ENCODE measurements around the gene IPO4.

IPO4 gene, protein sequence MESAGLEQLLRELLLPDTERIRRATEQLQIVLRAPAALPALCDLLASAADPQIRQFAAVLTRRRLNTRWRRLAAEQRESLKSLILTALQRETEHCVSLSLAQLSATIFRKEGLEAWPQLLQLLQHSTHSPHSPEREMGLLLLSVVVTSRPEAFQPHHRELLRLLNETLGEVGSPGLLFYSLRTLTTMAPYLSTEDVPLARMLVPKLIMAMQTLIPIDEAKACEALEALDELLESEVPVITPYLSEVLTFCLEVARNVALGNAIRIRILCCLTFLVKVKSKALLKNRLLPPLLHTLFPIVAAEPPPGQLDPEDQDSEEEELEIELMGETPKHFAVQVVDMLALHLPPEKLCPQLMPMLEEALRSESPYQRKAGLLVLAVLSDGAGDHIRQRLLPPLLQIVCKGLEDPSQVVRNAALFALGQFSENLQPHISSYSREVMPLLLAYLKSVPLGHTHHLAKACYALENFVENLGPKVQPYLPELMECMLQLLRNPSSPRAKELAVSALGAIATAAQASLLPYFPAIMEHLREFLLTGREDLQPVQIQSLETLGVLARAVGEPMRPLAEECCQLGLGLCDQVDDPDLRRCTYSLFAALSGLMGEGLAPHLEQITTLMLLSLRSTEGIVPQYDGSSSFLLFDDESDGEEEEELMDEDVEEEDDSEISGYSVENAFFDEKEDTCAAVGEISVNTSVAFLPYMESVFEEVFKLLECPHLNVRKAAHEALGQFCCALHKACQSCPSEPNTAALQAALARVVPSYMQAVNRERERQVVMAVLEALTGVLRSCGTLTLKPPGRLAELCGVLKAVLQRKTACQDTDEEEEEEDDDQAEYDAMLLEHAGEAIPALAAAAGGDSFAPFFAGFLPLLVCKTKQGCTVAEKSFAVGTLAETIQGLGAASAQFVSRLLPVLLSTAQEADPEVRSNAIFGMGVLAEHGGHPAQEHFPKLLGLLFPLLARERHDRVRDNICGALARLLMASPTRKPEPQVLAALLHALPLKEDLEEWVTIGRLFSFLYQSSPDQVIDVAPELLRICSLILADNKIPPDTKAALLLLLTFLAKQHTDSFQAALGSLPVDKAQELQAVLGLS

DNA sequence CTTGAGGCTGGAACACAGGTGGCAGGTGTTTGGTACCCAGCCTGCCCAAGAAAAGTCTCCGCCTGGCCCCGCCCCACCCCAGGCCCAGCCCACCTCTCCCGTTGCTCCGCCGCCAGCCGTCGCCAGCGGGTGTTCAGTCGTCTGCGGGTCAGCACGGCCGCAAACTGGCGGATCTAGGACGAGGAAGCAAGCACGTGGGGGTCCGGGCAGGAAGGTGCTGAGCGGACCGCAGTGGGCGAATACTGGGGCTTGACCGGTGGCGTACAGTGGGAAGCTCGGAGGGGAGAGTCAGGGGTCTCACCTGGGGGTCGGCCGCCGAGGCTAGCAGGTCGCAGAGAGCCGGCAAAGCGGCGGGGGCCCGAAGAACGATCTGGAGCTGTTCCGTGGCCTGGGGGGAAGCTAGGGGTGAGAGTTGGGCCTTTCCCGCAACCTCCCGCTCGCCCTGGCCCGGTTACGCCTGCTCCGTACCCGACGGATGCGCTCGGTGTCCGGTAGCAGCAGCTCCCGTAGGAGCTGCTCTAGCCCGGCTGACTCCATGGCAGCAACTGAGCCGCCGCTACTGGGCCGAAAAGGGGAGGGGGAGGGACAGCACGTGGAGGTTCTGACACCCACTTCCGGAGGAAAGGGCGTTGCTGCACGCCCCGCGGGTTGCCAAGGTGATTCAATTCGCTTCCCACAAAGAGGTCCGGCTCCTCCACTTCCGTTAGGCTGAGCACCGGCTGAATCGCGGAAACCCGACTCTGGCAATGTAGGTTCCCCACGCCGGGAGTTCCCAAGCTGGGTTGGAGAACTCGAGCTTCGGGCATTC is at the start of gene IPO4:
IPO4 (minus strand) TSS at position 566 of the 808 bp plus-strand sequence; CDS start at position 537, 29 bp downstream.
- Histone ChIP-seq H3K9me3 (ENCODE audit: insufficient read depth, low read depth, low read length) (no peaks in the 10 kb centered on the region), H3K27me3 (ENCODE audit: insufficient read depth, low read length) (no peaks in the 10 kb centered on the region), H3K27ac (ENCODE audit: low read length) (peak within 1 kb of the TSS; percentile 33), H3K36me3 (ENCODE audit: insufficient read depth, low read depth, low read length) (peaks cover 74% of the 10 kb centered on the region), H3K4me3 (ENCODE audit: low read length) (peak within 1 kb of the TSS; percentile 94), H3K9ac (ENCODE audit: low read depth, low read length) (peak within 1 kb of the TSS; percentile 89; the same call in 1 of the 2 replicates), H3K4me1 (ENCODE audit: insufficient read depth, low read length) (no peaks in the 10 kb centered on the region; the same call in 1 of the 2 replicates)

DNA sequence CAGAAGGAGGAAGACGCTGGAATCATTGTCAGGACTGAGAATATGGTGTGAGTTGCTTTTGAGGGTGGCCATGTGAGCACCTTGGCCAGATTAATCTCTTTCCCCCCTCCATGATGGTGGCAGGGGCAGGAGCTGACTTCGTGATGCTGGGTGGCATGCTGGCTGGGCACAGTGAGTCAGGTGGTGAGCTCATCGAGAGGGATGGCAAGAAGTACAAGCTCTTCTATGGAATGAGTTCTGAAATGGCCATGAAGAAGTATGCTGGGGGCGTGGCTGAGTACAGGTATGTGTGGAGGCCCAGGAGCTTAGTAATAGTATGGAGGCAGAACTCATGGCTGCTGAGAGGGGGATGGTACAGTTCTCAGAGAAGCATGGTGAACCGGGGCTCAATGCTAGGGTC is 49.5 kb upstream of the IPO4 start:
- H3K27ac ChIP-seq (ENCODE audit: low read length), result no peak overlapping the region
- no peaks in the 10 kb centered on the region for H3K27me3 ChIP-seq (ENCODE audit: insufficient read depth, low read length)
- no peak overlapping the region for H3K4me3 ChIP-seq (ENCODE audit: low read length)
- no peak overlapping the region for H3K9ac ChIP-seq (ENCODE audit: low read depth, low read length)
- H3K4me1 ChIP-seq (ENCODE audit: insufficient read depth, low read length), result peaks cover 5% of the 10 kb centered on the region
- no peaks in the 10 kb centered on the region for H3K9me3 ChIP-seq (ENCODE audit: insufficient read depth, low read depth, low read length)
- H3K36me3 ChIP-seq (ENCODE audit: insufficient read depth, low read depth, low read length), result peaks cover 71% of the 10 kb centered on the region

DNA sequence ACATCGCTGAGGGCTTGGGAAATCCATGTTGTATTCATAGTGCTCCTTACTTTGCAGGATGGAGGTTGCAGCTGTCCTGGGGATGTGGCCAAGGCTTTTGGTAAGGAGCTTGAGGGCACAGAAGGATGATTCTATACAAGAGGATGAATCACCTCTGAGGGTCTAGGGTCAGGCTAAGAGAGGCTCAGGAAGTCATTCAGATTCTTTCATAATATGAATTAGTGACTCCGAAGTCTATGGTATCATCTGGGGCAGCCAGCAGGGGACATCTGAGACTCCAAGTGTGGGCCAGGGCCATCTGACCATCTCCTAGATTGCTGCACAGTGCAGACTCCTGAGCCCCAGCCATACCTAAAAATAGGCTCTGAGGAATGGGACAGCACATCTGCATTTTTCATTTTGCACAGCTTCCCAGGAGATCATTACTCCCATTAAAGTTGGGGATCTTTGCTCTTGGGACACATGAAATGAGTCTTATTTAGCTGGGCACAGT is 48.9 kb upstream of the IPO4 start:
- H3K27me3 ChIP-seq (ENCODE audit: insufficient read depth, low read length), result no peaks in the 10 kb centered on the region
- peaks cover 5% of the 10 kb centered on the region for H3K4me1 ChIP-seq (ENCODE audit: insufficient read depth, low read length)
- peaks cover 71% of the 10 kb centered on the region for H3K36me3 ChIP-seq (ENCODE audit: insufficient read depth, low read depth, low read length)
- H3K4me3 ChIP-seq (ENCODE audit: low read length), result no peak overlapping the region
- no peaks in the 10 kb centered on the region for H3K9me3 ChIP-seq (ENCODE audit: insufficient read depth, low read depth, low read length)
- no peak overlapping the region for H3K9ac ChIP-seq (ENCODE audit: low read depth, low read length)
- no peak overlapping the region for H3K27ac ChIP-seq (ENCODE audit: low read length)

- Histone ChIP-seq H3K4me1 (ENCODE audit: insufficient read depth, low read length) (peaks cover 5% of the 10 kb centered on the region), H3K36me3 (ENCODE audit: insufficient read depth, low read depth, low read length) (peaks cover 71% of the 10 kb centered on the region), H3K9ac (ENCODE audit: low read depth, low read length) (no peak overlapping the region), H3K27ac (ENCODE audit: low read length) (no peak overlapping the region), H3K27me3 (ENCODE audit: insufficient read depth, low read length) (no peaks in the 10 kb centered on the region), H3K9me3 (ENCODE audit: insufficient read depth, low read depth, low read length) (no peaks in the 10 kb centered on the region), H3K4me3 (ENCODE audit: low read length) (no peak overlapping the region)
Observed at GRCh38 chr14:24236689-24237462, 48.3 kb upstream of the IPO4 start.

GRCh38 chr14:24235804-24236688 is 47.4 kb upstream of the IPO4 start:
- Histone ChIP-seq H3K4me1 (ENCODE audit: insufficient read depth, low read length) (peaks cover 5% of the 10 kb centered on the region), H3K4me3 (ENCODE audit: low read length) (no peak overlapping the region), H3K27ac (ENCODE audit: low read length) (no peak overlapping the region), H3K9ac (ENCODE audit: low read depth, low read length) (no peak overlapping the region), H3K36me3 (ENCODE audit: insufficient read depth, low read depth, low read length) (peaks cover 69% of the 10 kb centered on the region), H3K9me3 (ENCODE audit: insufficient read depth, low read depth, low read length) (no peaks in the 10 kb centered on the region), H3K27me3 (ENCODE audit: insufficient read depth, low read length) (no peaks in the 10 kb centered on the region)

DNA sequence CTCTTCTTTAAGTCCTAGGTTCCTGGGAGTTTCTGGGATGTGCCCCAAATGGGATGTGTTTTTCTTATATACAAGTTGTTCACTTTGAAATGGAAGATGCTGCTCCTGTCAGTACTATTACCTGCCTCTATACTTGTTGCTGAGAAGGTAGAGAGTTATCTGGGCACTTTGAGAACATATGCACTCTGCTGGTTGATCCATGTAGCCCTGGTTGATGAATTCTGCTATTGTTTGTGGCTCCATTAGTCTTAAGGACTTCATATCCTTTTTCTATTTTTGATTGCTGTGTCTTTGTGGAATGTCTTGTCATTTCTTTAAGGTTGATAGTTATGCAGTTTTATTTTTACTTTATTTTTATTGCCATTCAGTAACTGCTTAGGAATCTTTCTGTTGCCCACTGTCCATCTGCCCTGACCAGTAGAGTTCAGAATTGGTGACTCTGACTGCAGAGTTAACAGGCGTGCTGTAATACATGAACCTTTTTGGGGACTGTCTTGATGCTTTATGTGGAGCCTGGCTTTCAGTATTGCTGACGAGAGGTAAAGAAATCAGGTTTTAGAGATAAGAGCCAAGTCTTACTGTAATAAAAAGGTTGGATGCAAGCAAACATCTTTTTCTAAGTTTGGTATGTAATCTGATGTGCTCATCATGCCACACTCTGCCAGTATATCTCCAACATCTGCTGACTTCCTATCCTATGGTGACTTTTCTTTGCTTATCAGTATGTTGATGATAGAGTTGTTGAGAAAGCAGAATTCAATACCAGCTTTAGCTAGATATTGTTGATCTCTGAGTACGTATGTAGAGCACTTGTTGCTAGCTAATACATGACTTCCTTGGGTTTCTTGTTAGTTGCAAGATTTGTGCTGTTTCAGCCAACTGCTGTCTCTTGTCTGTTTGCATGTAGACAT is 45.7 kb upstream of the IPO4 start:
- H3K4me1 ChIP-seq (ENCODE audit: insufficient read depth, low read length), result peaks cover 5% of the 10 kb centered on the region
- no peak overlapping the region for H3K27ac ChIP-seq (ENCODE audit: low read length)
- no peak overlapping the region; the same call in 1 of the 2 replicates for H3K9ac ChIP-seq (ENCODE audit: low read depth, low read length)
- no peaks in the 10 kb centered on the region for H3K9me3 ChIP-seq (ENCODE audit: insufficient read depth, low read depth, low read length)
- no peaks in the 10 kb centered on the region for H3K27me3 ChIP-seq (ENCODE audit: insufficient read depth, low read length)
- H3K36me3 ChIP-seq (ENCODE audit: insufficient read depth, low read depth, low read length), result peaks cover 52% of the 10 kb centered on the region
- 0 out of 2 replicates have a peak overlapping the region, but pooled peaks have one; percentile 90 for H3K4me3 ChIP-seq (ENCODE audit: low read length)

DNA sequence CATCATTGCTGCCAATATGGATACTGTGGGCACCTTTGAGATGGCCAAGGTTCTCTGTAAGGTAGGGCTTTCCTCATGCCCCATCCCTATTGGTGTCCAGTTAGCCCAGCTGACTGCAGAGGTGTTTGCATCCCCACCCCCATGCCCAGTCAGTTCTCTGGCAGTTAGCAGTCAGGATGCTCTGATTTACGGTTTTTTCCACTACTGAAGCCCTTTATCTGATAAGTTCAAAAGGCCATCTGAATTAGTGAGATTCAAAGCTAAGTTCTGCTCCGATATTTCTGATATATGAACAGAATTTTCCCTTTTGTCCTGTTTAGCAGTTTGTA is 44.9 kb upstream of the IPO4 start:
- H3K4me3 ChIP-seq (ENCODE audit: low read length), result peak overlapping the region; percentile 90
- peak overlapping the region; percentile 82 for H3K27ac ChIP-seq (ENCODE audit: low read length)
- H3K4me1 ChIP-seq (ENCODE audit: insufficient read depth, low read length), result peaks cover 5% of the 10 kb centered on the region
- H3K36me3 ChIP-seq (ENCODE audit: insufficient read depth, low read depth, low read length), result peaks cover 43% of the 10 kb centered on the region
- no peaks in the 10 kb centered on the region for H3K27me3 ChIP-seq (ENCODE audit: insufficient read depth, low read length)
- peak overlapping the region; percentile 98 for H3K9ac ChIP-seq (ENCODE audit: low read depth, low read length)
- H3K9me3 ChIP-seq (ENCODE audit: insufficient read depth, low read depth, low read length), result no peaks in the 10 kb centered on the region

DNA sequence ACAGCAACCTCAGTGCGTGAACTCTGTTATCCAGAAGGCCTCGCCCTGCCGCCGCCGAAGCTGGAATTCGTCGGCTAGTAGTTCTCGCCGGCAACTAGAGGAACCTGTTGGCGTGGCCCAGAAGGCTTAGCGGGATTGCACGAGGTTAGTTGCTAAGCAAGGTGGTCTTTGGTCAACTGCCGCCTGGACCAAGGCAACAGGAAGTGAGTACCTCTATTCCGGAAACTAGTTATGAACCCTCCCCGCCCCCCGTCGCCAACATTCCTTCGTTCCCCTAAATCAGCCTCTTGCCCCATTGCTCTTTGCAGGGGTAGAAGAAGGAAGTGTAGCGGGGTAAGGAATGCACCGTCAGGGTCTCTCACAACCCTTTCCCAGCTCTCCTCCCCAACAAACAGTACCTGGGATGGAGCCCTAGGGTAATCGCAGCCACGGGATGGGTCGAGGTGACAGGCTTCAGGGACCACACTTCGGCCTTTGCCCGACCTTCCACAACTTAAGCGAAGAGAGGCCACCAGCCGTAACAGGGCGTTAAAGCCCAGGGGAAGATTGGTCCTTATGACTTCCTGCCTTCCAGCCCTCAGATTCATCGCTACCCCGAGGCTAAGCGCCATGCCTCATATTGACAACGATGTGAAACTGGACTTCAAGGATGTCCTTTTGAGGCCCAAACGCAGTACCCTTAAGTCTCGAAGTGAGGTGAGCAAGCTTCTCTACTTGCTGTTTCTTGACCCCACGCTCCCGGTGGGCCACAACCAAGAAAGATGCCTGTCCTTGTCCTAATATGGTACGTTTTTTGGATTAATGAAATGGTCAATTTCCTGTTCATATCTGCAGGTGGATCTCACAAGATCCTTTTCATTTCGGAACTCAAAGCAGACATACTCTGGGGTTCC is 44.3 kb upstream of the IPO4 start, which contains the start of gene GMPR2:
GMPR2 (plus strand) TSS at position 285 of the 893 bp plus-strand sequence; CDS start at position 610, 325 bp downstream.
- H3K27me3 ChIP-seq (ENCODE audit: insufficient read depth, low read length), result no peaks in the 10 kb centered on the region
- peak within 1 kb of the TSS; percentile 82 for H3K27ac ChIP-seq (ENCODE audit: low read length)
- H3K4me3 ChIP-seq (ENCODE audit: low read length), result peak within 1 kb of the TSS; percentile 90
- H3K9me3 ChIP-seq (ENCODE audit: insufficient read depth, low read depth, low read length), result no peaks in the 10 kb centered on the region
- peaks cover 42% of the 10 kb centered on the region for H3K36me3 ChIP-seq (ENCODE audit: insufficient read depth, low read depth, low read length)
- peaks cover 5% of the 10 kb centered on the region for H3K4me1 ChIP-seq (ENCODE audit: insufficient read depth, low read length)
- H3K9ac ChIP-seq (ENCODE audit: low read depth, low read length), result peak within 1 kb of the TSS; percentile 98

All from iPS-20b (cell line).